ENCODE results near the gene CYTH2. TPM values are rescaled to one million over a fixed set of nuclear protein-coding genes. Genes with fewer than 3 reads are reported as not detected.

CYTH2 gene
- polyA plus RNA-seq, 3 donors = 21.3 to 48.2 (median 21.7) TPM

DNA sequence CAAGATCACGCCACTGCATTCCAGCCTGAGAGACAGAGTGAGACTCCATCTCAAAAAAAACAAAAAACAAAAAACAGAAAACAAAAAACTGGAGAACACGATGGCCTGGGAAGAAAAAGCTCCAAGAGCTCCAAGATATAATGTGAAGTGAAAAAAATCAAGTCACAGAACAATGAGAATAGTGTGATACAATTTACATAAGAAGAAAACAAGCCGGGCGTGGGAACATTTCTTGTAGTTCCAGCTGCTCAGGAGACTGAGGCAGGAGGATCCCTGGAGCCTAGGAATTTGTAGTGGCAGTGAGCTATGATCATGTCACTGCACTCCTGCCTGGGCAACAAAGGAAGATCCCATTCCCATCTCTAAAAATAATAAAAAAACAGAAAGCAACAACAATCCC, 51.0 kb downstream of the CYTH2 start:
- no CpG with 5 or more reads among the region's 4 CpGs for WGBS (ENCODE audit: insufficient coverage)
- Mint-ChIP-seq H3K4me3 (no peak overlapping the region), H3K27ac (no peak overlapping the region), H3K9me3 (peaks cover 7 to 17% (median 14%) of the 10 kb centered on the region in 7 donors), H3K4me1 (no peaks in the 10 kb centered on the region), H3K36me3 (no peaks in the 10 kb centered on the region), H3K27me3 (ENCODE audit: low read depth in 3 of 3) (peaks cover 5 to 7% (median 5%) of the 10 kb centered on the region in 3 donors)
- H3K27ac ChIP-seq (ENCODE audit: low read depth in 1 of 2, low read length in 2 of 2) = no peak overlapping the region
- H3K4me3 ChIP-seq (replicated peaks in 1 of 3; ENCODE audit: low read depth in 2 of 3, low read length in 3 of 3) = no peak overlapping the region
- no peaks in the 10 kb centered on the region for H3K4me1 ChIP-seq (ENCODE audit: control insufficient read depth in 1 of 2, insufficient read depth in 2 of 2, low read length in 2 of 2)
- no peaks in the 10 kb centered on the region for H3K79me2 ChIP-seq (ENCODE audit: insufficient read depth, low read length)
- intact Hi-C loops (cut with micrococcal nuclease) = no loop called here
- DNase-seq = no peak
- no peak overlapping the region for H3K9ac ChIP-seq (ENCODE audit: insufficient read depth, low read length, poor library complexity, severe bottlenecking)
- no peak overlapping the region for H3K4me2 ChIP-seq (replicated peaks; ENCODE audit: extremely low read depth, low read length, poor library complexity, severe bottlenecking)
- TF ChIP-seq CTCF (IDR thresholded peaks at IDR 0.05) = no peak
- H3K36me3 ChIP-seq (replicated peaks in 1 of 2; ENCODE audit: control insufficient read depth in 1 of 2, insufficient read depth in 2 of 2, low read length in 2 of 2) = no peaks in the 10 kb centered on the region
- no peaks in the 10 kb centered on the region for H3K27me3 ChIP-seq (ENCODE audit: control insufficient read depth in 2 of 2, insufficient read depth in 2 of 2, low read length in 2 of 2)
- no peaks in the 10 kb centered on the region for H4K20me1 ChIP-seq (ENCODE audit: insufficient read depth, low read length)
- no peak overlapping the region for H2AFZ ChIP-seq (ENCODE audit: insufficient read depth, low read depth, low read length, poor library complexity, severe bottlenecking)
- peaks cover 10 to 12% of the 10 kb centered on the region in 2 donors for H3K9me3 ChIP-seq (replicated peaks in 1 of 2; ENCODE audit: control insufficient read depth in 1 of 2, insufficient read depth in 1 of 2, low read length in 2 of 2)

DNA sequence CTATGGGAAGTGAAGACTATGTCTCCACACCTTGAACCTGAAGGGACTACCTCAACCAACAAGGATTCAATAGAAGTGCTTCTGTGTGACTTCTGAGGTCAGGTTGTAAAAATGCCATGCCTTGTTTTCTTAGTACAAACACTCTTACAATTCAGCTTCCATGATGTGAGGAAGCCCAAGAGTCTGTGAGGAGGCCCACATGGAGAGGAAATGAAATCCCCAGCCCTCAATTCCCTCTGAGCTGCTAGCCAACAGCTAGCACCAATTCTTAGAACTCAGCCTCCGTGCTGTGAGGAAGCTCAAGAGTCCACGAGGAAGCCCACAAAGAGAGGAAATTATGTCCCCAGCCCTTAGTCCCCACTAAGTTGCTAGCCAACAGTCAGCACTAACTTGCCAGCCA, 55.1 kb downstream of the CYTH2 start:
- Histone ChIP-seq H3K36me3 (replicated peaks in 1 of 2; ENCODE audit: control insufficient read depth in 1 of 2, insufficient read depth in 2 of 2, low read length in 2 of 2) (no peaks in the 10 kb centered on the region), H3K4me3 (replicated peaks in 1 of 3; ENCODE audit: low read depth in 2 of 3, low read length in 3 of 3) (no peak overlapping the region), H3K27me3 (ENCODE audit: control insufficient read depth in 2 of 2, insufficient read depth in 2 of 2, low read length in 2 of 2) (no peaks in the 10 kb centered on the region), H4K20me1 (ENCODE audit: insufficient read depth, low read length) (no peaks in the 10 kb centered on the region), H3K27ac (ENCODE audit: low read depth in 1 of 2, low read length in 2 of 2) (no peak overlapping the region), H3K79me2 (ENCODE audit: insufficient read depth, low read length) (no peaks in the 10 kb centered on the region), H3K9me3 (replicated peaks in 1 of 2; ENCODE audit: control insufficient read depth in 1 of 2, insufficient read depth in 1 of 2, low read length in 2 of 2) (peaks cover 33 to 39% of the 10 kb centered on the region in 2 donors), H2AFZ (ENCODE audit: insufficient read depth, low read depth, low read length, poor library complexity, severe bottlenecking) (no peak overlapping the region), H3K4me2 (replicated peaks; ENCODE audit: extremely low read depth, low read length, poor library complexity, severe bottlenecking) (no peak overlapping the region), H3K4me1 (ENCODE audit: control insufficient read depth in 1 of 2, insufficient read depth in 2 of 2, low read length in 2 of 2) (no peaks in the 10 kb centered on the region), H3K9ac (ENCODE audit: insufficient read depth, low read length, poor library complexity, severe bottlenecking) (no peak overlapping the region)
- Mint-ChIP-seq H3K9me3 (peaks cover 24 to 54% (median 46%) of the 10 kb centered on the region in 7 donors), H3K27me3 (ENCODE audit: low read depth in 3 of 3) (peaks cover 3 to 10% (median 5%) of the 10 kb centered on the region in 3 donors), H3K36me3 (peaks cover 0 to 3% of the 10 kb centered on the region in 2 donors), H3K4me3 (no peak overlapping the region), H3K4me1 (no peaks in the 10 kb centered on the region), H3K27ac (no peak overlapping the region)
- intact Hi-C loops (cut with micrococcal nuclease) = no loop called here
- 94% methylated on average over 2 of the region's 2 CpGs for WGBS (ENCODE audit: insufficient coverage)
- TF ChIP-seq CTCF (IDR thresholded peaks at IDR 0.05) = no peak
- DNase-seq = no peak
